OCI-LY1 (cell line): ENCODE data around the gene ERG.

ENCODE experiments used
- H2AFZ ChIP-seq: fragments of 200-600 bp; sonication (generic), shearing (Covaris generic); 2 replicates; pipeline ENCODE4 v1.6.0; 2014; ENCODE audit warnings: antibody characterized with exemption, mild to moderate bottlenecking, low read length
- H3F3A ChIP-seq: fragments of 200-600 bp; sonication (generic), shearing (Covaris generic); 2 replicates; pipeline ENCODE4 v1.6.0; 2014; ENCODE audit warnings: mild to moderate bottlenecking, antibody characterized with exemption, low read length, moderate library complexity; ENCODE audit not compliant: insufficient read depth
- H3K27ac ChIP-seq: fragments of 200-600 bp; sonication (generic); 2 replicates; pipeline ENCODE4 v1.5.1; 2014; ENCODE audit warnings: low read length, mixed run types, mild to moderate bottlenecking, low read depth; ENCODE audit not compliant: poor library complexity, severe bottlenecking
- H3K27me3 ChIP-seq: fragments of 200-600 bp; sonication (generic); 2 replicates; pipeline ENCODE4 v1.6.0; 2014; ENCODE audit warnings: antibody characterized with exemption, mild to moderate bottlenecking, low read length, moderate library complexity; ENCODE audit not compliant: insufficient read depth
- H3K36me3 ChIP-seq: fragments of 200-600 bp; sonication (generic); 2 replicates; pipeline ENCODE4 v1.6.1; 2014; ENCODE audit warnings: mild to moderate bottlenecking, antibody characterized with exemption, low read length, moderate library complexity, mixed read lengths; ENCODE audit not compliant: insufficient read depth
- H3K4me1 ChIP-seq: fragments of 200-600 bp; sonication (generic); 2 replicates; pipeline ENCODE4 v1.5.1; 2014; ENCODE audit warnings: mild to moderate bottlenecking, low read length, moderate library complexity; ENCODE audit not compliant: insufficient read depth, severe bottlenecking
- H3K4me2 ChIP-seq: fragments of 200-600 bp; sonication (generic), shearing (Covaris generic); 2 replicates; pipeline ENCODE4 v1.6.1; 2014; ENCODE audit warnings: low read length
- H3K4me3 ChIP-seq: fragments of 200-600 bp; sonication (generic); 2 replicates; pipeline ENCODE4 v1.5.1; 2014; ENCODE audit warnings: low read length, low read depth, mild to moderate bottlenecking, mixed read lengths; ENCODE audit not compliant: poor library complexity, severe bottlenecking
- H3K79me2 ChIP-seq: fragments of 200-600 bp; shearing (Covaris generic); 2 replicates; pipeline ENCODE4 v1.6.1; 2016; ENCODE audit warnings: mixed run types, low read length, mixed read lengths; ENCODE audit not compliant: insufficient read depth
- H3K9ac ChIP-seq: fragments of 200-600 bp; sonication (generic), shearing (Covaris generic); 2 replicates; pipeline ENCODE4 v1.6.1; 2014; ENCODE audit warnings: mild to moderate bottlenecking, low read length, mixed read lengths
- H3K9me2 ChIP-seq: fragments of 200-600 bp; sonication (generic), shearing (Covaris generic); 2 replicates; pipeline ENCODE4 v1.6.1; 2014; ENCODE audit warnings: low read depth, mild to moderate bottlenecking, low read length, mixed read lengths
- H3K9me3 ChIP-seq: fragments of 200-600 bp; shearing (Covaris generic); 2 replicates; pipeline ENCODE4 v1.6.1; 2014; ENCODE audit warnings: low read length, mixed read lengths
- H4K20me1 ChIP-seq: fragments of 200-600 bp; sonication (generic), shearing (Covaris generic); 2 replicates; pipeline ENCODE4 v1.6.0; 2016; ENCODE audit warnings: mild to moderate bottlenecking, low read length; ENCODE audit not compliant: insufficient read depth
- CTCF ChIP-seq: fragments of 200-600 bp; sonication (generic), shearing (Covaris generic); IDR thresholded peaks from 2 replicates; pipeline ENCODE4 v1.5.1; 2017; ENCODE audit warnings: mild to moderate bottlenecking, antibody characterized with exemption, low read length, moderate library complexity, mixed read lengths
- EZH2 ChIP-seq: fragments of 200-600 bp; sonication (generic), shearing (Covaris generic); IDR thresholded peaks from 2 replicates; pipeline ENCODE4 v1.8.0; 2017; ENCODE audit warnings: borderline replicate concordance, mixed run types, mild to moderate bottlenecking, antibody characterized with exemption, low read length, moderate library complexity, mixed read lengths

Gene ERG

GRCh38 chr21:38511662-38512243, 13.5 kb upstream of the ERG start:
- H3K27ac ChIP-seq = no peak overlapping the region
- TF ChIP-seq EZH2 (no peak), CTCF (peak; percentile 14; the same call in 1 of the 2 replicates)
- no peak overlapping the region for H3K9ac ChIP-seq
- H3K79me2 ChIP-seq = no peaks in the 10 kb centered on the region
- H3K36me3 ChIP-seq = no peaks in the 10 kb centered on the region
- H3F3A ChIP-seq = no peaks in the 10 kb centered on the region
- H3K4me3 ChIP-seq = no peak overlapping the region
- H2AFZ ChIP-seq = no peak overlapping the region
- H4K20me1 ChIP-seq = no peaks in the 10 kb centered on the region
- H3K9me3 ChIP-seq = no peaks in the 10 kb centered on the region
- H3K4me1 ChIP-seq = no peaks in the 10 kb centered on the region
- H3K9me2 ChIP-seq = no peaks in the 10 kb centered on the region
- no peak overlapping the region for H3K4me2 ChIP-seq
- H3K27me3 ChIP-seq = no peaks in the 10 kb centered on the region

GRCh38 chr21:38511198-38511597, 12.9 kb upstream of the ERG start:
- no peaks in the 10 kb centered on the region for H3K9me3 ChIP-seq

GRCh38 chr21:38507374-38507942, 9.2 kb upstream of the ERG start:
- Histone ChIP-seq H3K9me2 (no peaks in the 10 kb centered on the region), H3F3A (no peaks in the 10 kb centered on the region), H3K36me3 (no peaks in the 10 kb centered on the region), H3K4me3 (no peak overlapping the region), H3K27ac (no peak overlapping the region), H3K9ac (no peak overlapping the region), H3K79me2 (no peaks in the 10 kb centered on the region), H3K4me1 (no peaks in the 10 kb centered on the region), H3K4me2 (no peak overlapping the region), H3K9me3 (no peaks in the 10 kb centered on the region), H4K20me1 (no peaks in the 10 kb centered on the region), H3K27me3 (no peaks in the 10 kb centered on the region), H2AFZ (no peak overlapping the region)
- TF ChIP-seq EZH2 = no peak
- no peak for TF ChIP-seq CTCF

More at GRCh38 chr21:38511198-38511597, 12.9 kb upstream of the ERG start:
- no peaks in the 10 kb centered on the region for H3K36me3 ChIP-seq
- H3F3A ChIP-seq = no peaks in the 10 kb centered on the region
- H3K9ac ChIP-seq = no peak overlapping the region
- TF ChIP-seq CTCF (no peak), EZH2 (no peak)
- no peaks in the 10 kb centered on the region for H3K9me2 ChIP-seq
- H2AFZ ChIP-seq = no peak overlapping the region
- H3K4me1 ChIP-seq = no peaks in the 10 kb centered on the region
- no peak overlapping the region for H3K4me3 ChIP-seq
- no peaks in the 10 kb centered on the region for H3K79me2 ChIP-seq
- no peak overlapping the region for H3K27ac ChIP-seq
- no peak overlapping the region for H3K4me2 ChIP-seq
- no peaks in the 10 kb centered on the region for H4K20me1 ChIP-seq
- no peaks in the 10 kb centered on the region for H3K27me3 ChIP-seq
